GM12891 (cell line): ENCODE measurements around the gene JPH2.

Experiments used
- DNase-seq: peaks from one replicate; pipeline ENCODE4 v3.0.0; 2011; ENCODE audit warnings: low spot score; ENCODE audit not compliant: insufficient read length
- FAIRE-seq: peaks from 2 replicates; lab custom pipeline; 2011; peaks lifted over from hg19 to GRCh38; lab: Jason Lieb, UNC
- PAX5 ChIP-seq: IDR thresholded peaks from 2 replicates; pipeline ENCODE4 v1.6.1; 2011; ENCODE audit warnings: low read length, moderate library complexity, mild to moderate bottlenecking; ENCODE audit not compliant: insufficient read depth, severe bottlenecking
- POLR2A ChIP-seq: IDR thresholded peaks from 2 replicates; pipeline ENCODE4 v1.6.1; 2011; ENCODE audit warnings: low read depth, low read length, control low read depth
- POLR2AphosphoS5 ChIP-seq: IDR thresholded peaks from 2 replicates; pipeline ENCODE4 v1.6.1; 2011; ENCODE audit warnings: low read depth, low read length, control low read depth
- POU2F2 ChIP-seq: IDR thresholded peaks from 2 replicates; pipeline ENCODE4 v1.6.1; 2011; ENCODE audit warnings: low read depth, mild to moderate bottlenecking, control low read depth, low read length, moderate library complexity
- SPI1 ChIP-seq: IDR thresholded peaks from 2 replicates; pipeline ENCODE4 v1.6.1; 2011; ENCODE audit warnings: low read depth, low read length, control low read depth
- TAF1 ChIP-seq: IDR thresholded peaks from 2 replicates; pipeline ENCODE4 v1.6.1; 2011; ENCODE audit warnings: low read depth, low read length, control low read depth

Gene JPH2

DNA sequence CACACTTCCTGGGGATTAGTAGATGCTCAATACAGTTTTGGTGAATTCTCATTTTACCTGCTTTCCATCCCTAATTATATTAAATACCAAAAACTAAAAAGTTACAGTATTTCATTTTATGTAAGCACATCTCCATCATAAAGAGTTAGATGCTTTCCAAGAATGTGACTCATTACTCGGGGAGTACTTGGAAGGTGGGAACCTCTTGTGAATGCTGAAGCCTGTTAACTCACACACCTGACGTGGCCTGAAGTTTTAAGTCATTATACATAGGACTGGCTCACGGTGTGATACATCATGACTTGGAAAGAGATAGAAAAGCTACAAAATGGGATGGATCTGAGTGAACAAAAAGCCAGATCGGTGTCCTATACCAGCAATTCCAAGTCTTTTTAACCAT, 25.8 kb upstream of the JPH2 start:
- TF ChIP-seq POLR2AphosphoS5 (no peak), POLR2A (no peak), SPI1 (no peak), TAF1 (no peak), PAX5 (no peak), POU2F2 (no peak)
- DNase-seq (no peak), FAIRE-seq (no peak)

DNA sequence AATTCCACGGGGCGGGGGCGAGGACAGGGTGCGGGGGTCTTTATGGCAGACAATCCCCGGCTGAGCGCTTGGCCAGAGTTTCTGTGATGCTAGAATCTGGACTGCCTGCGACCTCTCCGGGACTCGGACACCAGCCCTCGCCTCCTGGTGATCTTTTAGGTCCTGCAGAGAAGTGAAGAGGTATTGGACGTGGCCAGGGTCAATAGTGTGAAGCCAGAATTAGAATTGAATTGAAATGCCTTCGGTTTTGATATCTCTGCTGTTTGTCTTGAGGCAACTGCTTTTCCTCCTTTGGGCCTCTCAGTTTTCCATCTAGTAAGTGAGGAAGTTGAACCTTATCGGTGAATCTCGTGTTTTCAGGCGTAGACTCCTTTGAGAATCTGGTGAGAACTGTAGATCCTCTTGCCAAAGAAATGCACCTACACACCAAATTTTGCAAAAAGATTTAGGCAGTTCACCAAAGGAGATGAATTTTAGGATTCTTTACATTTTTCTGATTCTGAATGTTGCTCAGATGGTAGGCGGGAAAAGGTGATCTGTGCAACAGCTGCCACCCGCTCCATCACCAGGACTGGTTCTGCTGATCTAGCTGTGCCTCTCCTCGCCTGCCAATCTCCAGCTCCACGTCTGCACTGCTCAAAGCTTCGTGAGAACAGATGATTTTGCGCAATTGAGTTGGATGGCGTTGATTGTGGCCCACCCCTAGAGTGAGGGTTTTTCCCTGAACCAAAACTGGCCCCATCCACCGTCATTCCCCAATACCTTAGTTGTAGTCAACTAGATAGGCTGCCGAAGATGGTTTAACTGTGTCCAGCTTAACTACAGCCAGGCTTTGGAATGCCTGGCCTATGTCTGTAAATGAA, 24.4 kb upstream of the JPH2 start:
- FAIRE-seq = no peak
- TF ChIP-seq TAF1 (0 out of 2 replicates have a peak, but pooled peaks have one; percentile 61), POU2F2 (no peak)

DNA sequence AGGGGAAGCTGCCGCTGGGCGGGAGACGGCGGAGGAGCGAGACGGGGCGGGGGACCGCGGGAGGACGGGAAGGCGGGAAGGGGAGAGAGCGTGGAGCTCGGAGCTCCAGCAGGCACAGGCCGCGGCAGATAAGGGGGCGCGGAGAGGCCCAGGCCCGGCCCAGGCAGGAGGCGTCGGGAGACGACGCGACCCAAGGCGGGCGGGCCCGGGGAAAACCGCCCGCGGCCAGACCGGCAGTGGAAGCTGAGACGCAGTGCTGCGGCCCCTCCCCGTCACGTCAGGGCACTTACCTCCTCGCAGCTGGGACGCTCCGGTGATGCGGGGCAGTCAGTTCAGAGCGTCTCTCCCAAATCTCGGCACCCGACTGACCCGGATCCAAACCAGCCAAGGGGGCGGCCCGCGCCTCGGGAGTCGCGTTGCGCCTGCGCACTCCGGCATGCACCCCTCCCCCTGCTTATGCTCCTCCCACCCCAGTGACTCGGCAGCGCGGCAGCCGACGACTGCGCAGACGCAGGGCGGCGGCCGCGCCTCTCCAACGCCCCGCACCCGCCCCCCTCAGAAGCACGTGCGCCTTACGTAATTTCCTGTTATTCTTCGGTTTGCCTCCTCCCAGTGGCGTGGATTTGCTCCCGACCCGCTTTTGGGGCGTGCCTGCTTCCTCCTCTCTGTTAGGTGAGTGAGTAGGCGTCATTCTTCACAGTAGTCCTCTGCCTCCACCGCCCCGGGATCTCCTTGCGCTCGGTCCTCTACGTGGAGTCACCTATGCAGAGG, 23.6 kb upstream of the JPH2 start, which contains the start of gene OSER1:
OSER1 (minus strand) TSS at position 366 of the 771 bp plus-strand sequence. CDS start 3,814 bp downstream, outside the sequence.
- TF ChIP-seq POU2F2 = no peak; the same call in 1 of the 2 replicates
- peak; percentile 19 for TF ChIP-seq TAF1
- TF ChIP-seq PAX5 = no peak
- TF ChIP-seq SPI1 = peak; percentile 47; the same call in 1 of the 2 replicates
- peak; percentile 76 for TF ChIP-seq POLR2AphosphoS5
- peak; percentile 76 for TF ChIP-seq POLR2A
- DNase-seq (peak; percentile 92), FAIRE-seq (peak; percentile 98)

More for the DNA sequence above, 24.4 kb upstream of the JPH2 start:
- DNase-seq = no peak

DNA sequence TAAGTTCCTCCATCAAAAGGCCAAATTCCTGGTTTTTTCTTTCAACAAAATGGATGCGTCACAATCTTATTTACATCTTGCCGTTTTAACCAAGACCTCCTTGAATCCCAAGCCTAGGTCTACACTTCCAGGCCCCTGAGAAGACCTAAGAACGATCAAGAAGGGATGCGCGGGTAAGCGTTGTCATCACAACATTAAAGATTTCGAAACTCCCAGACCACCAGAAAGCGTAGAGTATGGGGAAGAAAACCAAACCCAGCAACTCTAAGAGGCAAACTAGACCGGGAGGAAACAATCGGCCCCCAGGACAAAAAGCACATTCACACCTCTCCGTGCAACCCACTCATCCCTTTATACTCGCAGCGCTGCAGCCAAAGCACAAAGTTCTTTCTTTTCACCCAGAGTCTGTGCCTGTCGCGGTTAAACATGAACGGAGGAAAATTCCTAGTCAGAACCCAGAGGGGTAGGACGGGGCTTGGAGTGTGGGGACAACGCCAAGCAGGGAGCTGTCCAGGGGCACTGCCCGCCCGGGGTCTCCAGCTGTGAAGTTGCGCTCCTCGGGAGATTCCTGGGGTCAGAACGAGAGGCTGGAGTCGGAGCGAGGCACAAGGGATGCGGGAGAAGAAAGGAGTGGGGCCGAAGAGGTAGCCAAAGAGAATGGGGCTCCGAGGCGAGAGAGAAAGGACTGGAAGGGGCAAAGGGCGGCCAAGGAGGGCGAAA, 22.9 kb upstream of the JPH2 start:
- no peak for TF ChIP-seq POLR2AphosphoS5
- no peak for TF ChIP-seq TAF1
- TF ChIP-seq SPI1 = no peak; the same call in 1 of the 2 replicates
- no peak for TF ChIP-seq POLR2A
- TF ChIP-seq PAX5 = no peak
- no peak for TF ChIP-seq POU2F2
- no peak for FAIRE-seq
- no peak for DNase-seq

DNA sequence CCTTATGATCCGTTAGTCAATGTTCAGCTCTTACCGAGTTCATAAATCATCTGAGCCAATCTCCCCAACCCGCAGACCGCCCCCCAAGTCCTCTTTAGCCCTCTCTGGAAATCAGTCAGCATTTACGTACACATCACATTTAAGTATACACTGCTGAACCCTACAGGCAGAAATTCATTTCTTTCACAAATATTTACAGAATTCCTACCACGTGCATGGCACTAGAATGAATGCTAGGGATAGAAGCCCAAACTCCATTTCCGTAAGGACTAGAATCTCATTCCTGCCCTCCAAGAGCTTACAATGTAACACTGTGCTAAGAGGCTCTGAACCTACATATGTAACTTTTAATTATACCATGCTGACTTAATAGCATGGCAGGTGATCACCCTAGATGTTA, 21.8 kb upstream of the JPH2 start:
- DNase-seq = no peak
- peak; percentile 40 for FAIRE-seq
- TF ChIP-seq POLR2AphosphoS5 = no peak
- no peak for TF ChIP-seq POU2F2
- TF ChIP-seq POLR2A = no peak
- no peak for TF ChIP-seq PAX5
- TF ChIP-seq TAF1 = no peak
- TF ChIP-seq SPI1 = no peak

DNA sequence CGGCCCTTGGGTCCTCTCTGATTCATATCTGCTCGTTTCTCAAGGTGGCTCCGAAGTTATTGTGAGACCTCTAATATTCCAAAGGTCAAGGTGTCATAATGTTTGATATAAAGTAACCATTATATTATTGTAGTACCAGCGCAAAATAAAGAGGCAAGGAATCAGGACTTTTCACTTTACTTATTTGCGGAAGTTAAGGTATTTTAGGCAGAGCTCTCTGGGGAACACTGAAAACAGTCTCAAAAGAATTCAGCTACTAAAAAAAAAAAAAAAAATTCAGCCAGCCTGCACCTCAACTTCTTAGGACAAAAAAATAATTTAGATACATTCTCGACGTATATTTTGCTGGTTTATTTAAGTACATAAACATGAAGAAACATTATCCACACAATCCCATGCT, 21.2 kb upstream of the JPH2 start:
- FAIRE-seq (no peak), DNase-seq (no peak)
- TF ChIP-seq PAX5 (no peak), POLR2AphosphoS5 (no peak), POU2F2 (no peak), TAF1 (no peak), POLR2A (no peak)

DNA sequence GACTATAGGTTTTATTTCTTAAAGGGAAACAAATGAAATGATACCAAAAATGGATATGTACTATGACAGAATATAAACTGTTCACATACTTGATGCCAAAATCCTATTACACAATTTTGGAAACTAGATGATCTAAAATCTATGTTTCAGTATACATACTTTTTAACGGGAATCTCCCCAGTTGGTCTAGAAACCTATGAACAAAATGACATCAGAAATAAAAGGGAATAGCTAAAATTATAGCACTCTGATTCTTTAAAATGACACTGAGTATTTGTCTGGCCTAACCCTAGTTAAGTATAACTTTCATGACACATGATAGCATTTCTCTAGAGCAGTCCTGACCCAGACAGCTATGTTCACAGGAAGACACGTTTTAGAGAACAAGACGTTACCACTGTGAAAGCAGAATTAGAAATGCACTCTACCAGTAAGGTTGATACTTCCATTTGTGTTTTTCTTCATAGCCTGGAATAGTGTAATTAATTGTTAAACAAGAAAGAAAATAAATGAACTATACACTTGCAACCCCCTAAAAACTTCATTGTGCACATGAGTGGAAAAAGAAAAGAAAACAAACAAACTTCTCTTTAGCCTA, 20.2 kb upstream of the JPH2 start:
- DNase-seq (no peak), FAIRE-seq (no peak)
- TF ChIP-seq POLR2A = no peak
- no peak for TF ChIP-seq POU2F2
- no peak for TF ChIP-seq TAF1
- no peak for TF ChIP-seq SPI1
- TF ChIP-seq POLR2AphosphoS5 = no peak
- no peak for TF ChIP-seq PAX5

DNA sequence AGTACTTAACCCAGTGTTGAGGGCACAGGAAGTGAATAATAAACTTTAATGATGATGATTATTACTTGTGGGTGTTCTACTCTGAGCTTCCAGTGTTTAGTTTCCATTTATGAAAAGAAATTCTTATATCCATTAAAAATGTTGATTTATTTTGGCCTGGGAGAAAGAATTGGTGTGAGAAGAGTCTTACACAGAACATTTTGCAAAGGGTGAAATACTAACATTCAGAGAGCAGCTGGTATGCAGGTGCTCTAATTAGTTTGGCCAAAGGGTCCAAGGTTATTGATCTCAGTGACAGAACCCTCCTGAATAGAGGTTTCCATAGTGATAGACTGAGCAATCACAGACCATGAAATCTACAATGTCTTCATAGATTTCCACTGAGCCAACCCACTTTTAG, 19.1 kb upstream of the JPH2 start:
- TF ChIP-seq TAF1 (no peak), POLR2AphosphoS5 (no peak), SPI1 (no peak)
- FAIRE-seq = no peak
- no peak for DNase-seq

DNA sequence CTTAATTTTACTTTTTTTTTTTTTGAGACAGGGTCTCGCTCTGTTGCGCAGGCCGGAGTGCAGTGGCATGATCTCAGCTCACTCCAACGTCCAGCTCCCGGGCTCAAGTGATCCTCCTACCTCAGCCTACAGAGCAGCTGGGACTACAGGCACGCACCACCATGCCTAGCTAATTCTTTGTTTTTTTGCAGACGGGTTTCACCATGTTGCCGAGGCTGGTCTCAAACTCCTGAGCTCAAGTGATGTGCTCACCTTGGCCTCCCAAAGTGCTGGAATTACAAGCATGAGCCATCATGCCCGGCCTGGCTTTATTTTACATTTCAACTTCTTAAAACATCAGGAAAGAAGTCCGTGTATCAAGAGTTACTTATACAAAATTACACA, 17.8 kb upstream of the JPH2 start:
- no peak for FAIRE-seq
- no peak for TF ChIP-seq POU2F2
- no peak for TF ChIP-seq SPI1
- no peak for TF ChIP-seq POLR2AphosphoS5
- TF ChIP-seq PAX5 = no peak
- no peak for TF ChIP-seq TAF1
- no peak for TF ChIP-seq POLR2A

More for the DNA sequence above, 17.8 kb upstream of the JPH2 start:
- DNase-seq = no peak
